Measurements from ENCODE around the gene GRIK4.

Gene GRIK4

DNA sequence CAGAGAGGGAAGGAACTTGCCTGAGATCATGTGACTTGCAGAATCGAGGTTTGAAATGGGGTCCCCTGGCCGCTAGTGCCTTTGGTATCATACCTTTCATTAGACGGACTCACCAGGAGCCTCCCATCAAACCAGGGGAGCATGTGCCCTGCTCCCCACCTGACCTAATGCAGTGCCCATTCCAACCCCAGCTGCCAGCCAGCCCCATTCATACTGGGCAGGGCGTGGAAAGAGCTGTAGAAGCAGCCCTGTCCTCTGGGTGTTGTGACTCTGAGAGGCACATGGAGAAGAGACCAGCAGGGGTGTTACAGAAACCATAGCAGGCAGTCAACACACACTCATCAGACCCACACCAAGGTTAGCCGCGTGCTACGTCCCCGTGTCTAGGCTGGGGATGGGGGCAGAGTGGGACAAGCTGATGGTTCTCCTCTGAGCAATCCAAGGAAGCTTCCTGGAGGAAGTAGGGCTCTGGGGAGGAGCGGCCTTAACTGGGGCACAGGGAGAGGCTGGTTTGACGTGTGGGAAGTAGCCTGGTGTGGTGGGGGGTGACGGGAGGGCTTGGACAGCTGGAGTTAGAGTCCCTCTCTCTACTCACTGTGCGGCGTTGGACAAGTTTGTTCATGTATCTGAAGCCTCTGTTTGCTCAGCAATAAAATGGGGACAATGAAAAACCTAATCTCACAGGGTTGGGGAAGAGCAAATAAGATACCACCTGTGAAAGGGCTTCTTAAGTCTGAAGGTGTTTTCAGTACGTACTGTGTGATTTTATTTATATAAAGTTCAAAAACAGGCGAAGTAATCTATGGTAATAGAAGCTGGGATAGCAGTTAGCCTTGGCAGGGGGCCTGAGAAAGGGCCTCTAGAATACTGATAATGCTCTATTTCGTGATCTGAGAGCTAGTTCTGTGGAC lies 14.0 kb downstream of the GRIK4 start:
- no peak for DNase-seq (ENCODE audit: low read depth)

DNA sequence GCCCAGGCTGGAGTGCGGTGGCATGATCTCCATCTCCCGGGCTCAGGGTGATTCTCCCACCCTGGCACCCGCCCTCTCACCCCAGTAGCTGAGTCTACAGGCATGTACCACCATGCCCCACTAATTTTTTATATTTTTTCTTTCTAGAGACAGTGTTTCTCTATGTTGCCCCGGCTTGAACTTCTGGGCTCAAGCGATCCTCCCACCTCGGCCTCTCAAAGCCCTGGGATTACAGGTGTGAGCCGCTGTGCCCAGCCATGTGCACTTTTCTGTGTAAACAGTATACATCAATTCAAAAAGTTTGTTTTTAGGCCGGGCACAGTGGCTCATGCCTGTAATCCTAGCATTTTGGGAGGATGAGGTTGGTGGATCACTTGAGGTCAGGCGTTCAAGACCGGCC lies 14.7 kb downstream of the GRIK4 start:
- no peak for DNase-seq (ENCODE audit: low read depth)

DNA sequence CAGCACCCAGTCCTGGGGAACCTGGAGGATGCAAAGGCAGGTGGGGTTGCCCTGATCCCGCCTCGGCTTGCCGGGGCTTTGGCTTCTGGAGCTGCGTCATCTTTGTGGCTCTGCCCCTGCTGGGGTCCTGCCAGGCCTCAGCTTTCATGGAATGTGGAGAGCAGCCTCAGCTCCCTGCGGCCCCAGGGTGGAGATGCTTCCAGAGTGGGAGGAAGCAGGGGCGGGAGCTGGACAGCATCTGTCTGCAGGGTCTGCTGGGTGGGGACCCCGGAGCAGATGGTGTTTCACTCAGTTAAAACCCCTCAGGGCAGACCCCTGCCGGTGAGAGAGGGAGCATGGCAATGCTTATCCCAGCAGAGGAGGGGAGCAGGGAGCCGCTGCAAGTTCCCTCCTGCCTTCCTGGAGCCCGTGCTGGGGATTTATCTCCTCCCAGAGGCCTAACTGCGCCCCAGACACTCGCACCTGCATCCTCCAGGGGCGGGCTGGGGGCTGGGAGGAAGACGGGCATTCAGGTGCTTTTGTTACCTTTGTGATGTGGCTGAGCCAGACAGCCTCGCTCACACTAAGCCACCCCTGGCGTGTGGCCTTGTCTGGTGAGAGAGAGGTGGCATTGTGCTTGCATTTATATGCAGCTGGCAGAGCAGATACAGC lies 15.7 kb downstream of the GRIK4 start:
- peak; percentile 68 for DNase-seq (ENCODE audit: low read depth)

DNA sequence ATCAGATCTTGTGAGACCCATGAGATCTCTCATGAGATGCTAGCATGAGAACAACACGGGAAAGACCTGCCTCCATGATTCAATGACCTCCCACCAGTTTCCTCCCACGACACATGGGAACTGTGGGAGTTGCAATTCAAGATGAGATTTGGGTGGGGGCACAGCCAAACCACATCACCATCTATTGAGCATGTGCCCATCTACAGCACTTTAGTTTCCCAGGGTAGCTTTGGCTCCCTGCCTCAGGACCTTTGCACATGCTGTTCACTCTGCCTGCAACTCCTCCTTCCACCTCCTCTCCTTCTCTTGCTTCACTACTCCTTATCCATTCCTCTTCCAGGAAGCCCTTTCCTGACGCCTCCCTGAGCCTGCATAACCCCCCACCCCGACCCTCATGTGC lies 17.2 kb downstream of the GRIK4 start:
- no peak for DNase-seq (ENCODE audit: low read depth)

DNA sequence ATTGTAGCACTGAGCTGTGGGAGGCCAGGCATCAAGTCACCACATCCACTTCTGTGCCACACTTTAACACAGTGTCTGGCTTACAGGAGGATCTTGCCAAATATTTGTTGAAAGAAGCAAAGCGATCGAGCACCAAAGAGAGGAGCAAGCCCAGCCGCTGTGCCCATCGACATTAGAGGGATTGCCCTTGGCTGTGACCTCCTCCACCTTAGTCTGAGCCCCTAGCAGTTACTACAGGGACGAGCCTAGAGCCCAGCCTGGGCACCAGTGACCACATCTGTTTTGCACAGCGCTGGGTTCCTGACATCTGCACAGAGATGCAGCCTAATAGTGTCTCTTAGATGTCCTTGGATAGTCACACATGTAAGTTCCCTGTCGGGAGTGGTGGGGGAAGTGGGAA lies 17.7 kb downstream of the GRIK4 start:
- no peak for DNase-seq (ENCODE audit: low read depth)

DNA sequence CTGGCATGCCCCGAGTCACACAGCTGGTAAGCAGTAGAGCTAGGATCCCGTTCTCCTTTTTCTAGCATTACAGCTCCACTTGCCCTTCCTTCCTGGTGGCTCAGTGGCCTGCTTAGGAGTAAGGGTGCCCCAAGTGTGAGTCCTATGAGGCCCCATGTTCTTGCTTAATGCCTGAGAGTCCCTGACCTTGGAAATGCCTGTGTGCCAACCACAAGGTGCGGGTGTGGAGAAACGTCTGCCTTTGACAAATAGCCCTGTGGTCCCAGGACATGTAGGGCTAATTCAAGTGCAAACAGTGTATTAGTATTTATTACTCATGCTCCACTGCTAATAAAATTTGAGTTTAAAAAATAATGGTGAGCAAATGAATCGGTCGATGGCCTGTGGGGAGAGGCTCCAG lies 18.4 kb downstream of the GRIK4 start:
- no peak for DNase-seq (ENCODE audit: low read depth)

DNA sequence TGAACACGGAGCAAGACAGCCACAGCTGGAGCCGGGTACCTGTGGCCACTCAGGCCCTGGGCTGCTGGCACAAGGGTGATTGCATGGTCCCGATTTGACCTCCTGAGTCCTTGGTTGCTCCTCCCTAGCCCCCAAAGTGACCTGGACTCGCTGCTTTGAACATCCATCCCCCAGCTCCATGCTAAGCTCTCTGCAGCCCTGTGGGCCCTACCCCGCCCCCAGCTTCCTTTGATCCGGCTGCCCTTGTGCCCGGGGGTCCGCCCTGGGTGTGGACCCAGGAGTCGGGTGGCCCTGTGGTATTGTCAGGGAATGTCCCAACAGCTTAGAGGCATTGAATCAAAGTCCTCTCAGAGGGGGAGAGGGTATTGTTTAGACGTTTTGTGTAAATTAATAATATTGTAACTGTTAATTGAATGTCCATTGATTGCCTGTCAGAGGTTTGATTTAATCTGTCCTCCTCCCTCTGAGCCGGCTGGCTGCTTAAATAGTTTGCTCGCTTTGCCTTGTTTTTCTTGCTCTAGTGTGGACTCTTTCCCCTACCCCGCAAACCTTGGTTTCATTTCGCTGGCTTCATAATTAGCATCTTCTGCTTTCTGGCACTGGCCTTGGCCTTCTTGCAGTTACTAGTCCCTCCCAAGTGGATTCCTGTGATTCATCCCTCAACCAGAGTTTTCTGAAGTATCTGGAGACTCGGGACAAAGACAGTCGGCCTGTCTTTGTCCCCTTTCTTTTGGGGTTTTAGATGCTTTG lies 20.7 kb downstream of the GRIK4 start:
- DNase-seq (ENCODE audit: low read depth) = peak; percentile 77

DNA sequence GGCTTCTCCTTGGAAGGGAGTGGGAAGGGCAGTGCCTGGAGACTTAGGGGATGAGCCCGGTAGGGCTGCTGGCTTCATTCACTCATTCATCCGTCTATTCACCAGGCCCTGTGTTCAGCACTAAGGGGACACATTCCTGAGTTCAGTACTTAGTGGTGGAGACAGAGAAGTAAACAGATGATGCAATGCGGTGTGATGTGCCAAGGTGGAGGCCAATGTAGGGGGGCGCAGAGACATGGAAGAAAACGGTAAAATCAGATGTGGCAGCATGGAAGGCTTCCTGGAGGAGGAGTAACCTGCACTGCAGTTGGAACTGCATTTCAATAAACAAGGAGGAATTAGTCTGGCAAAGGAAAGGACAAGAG lies 21.3 kb downstream of the GRIK4 start:
- DNase-seq (ENCODE audit: low read depth) = no peak

DNA sequence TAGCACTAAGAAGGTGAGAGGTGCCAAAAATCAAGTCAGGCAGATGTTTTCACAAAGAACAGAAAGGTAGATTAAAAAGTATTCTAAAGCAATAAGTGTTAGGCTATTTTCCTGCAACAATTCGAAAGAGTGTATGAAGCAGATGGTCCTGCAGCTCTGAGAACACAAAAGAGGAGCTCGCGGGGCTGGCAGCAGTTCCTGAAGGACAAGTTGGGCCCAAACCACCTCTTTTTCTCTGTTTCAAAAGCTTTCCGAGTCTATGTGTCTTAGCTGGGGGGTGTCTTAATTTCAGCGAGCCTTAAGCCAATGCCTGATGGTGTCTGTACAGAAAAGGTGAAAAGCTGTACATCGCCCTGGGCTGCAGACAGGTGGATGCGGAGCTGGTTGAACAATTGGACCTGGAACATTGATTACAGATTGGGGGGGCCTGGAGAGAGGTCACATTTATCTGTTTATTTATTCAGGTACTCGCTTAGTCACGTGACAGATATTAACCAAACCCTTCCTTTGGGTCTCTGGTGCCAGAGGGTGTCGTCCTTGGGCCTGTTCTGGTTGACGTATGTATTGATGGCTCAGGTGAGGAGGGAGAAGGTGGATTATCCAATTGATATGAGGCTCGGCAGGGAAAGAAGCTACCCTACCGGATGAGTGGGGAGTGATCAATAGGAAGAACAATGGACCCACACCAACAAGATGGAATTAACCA lies 24.7 kb downstream of the GRIK4 start:
- DNase-seq (ENCODE audit: low read depth) = no peak

DNA sequence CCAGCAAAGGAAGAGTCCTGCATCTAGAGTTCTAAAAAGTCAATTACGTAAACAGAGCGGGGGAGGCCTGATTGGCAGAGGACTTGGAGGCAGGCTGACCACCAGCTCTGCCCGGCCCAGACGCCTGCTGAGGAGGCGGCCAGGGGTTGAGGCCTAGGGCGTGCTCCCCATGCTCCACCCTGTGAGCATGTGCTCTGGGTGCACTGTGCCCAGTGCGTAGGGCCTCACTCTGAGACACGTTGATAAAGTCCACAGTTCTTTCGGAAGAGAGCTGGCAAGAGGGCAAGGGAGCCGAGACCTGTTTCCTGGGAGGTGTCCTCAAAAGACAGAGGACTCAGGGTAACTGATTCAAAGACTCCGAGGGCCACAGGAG lies 25.2 kb downstream of the GRIK4 start:
- no peak for DNase-seq (ENCODE audit: low read depth)

DNA sequence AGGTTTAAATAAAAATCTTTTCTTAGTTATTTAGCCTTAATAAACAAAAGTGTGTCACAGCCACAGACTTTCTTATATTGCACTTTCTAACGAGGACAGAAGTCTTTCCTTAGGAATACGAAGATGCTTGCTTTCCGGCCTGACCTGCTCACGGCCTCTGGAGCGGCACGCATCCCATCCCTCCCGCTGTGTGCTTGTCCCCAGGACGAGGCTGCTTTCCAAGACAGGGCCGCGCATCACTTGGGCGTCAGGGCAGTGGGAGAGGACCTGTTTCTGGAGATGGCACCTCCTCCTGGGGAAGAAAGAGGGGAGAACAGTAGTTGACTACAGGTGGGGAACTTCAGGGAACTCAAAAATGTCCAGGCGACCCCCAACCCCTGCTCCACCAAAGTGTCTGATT lies 26.4 kb downstream of the GRIK4 start:
- DNase-seq (ENCODE audit: low read depth) = no peak

DNA sequence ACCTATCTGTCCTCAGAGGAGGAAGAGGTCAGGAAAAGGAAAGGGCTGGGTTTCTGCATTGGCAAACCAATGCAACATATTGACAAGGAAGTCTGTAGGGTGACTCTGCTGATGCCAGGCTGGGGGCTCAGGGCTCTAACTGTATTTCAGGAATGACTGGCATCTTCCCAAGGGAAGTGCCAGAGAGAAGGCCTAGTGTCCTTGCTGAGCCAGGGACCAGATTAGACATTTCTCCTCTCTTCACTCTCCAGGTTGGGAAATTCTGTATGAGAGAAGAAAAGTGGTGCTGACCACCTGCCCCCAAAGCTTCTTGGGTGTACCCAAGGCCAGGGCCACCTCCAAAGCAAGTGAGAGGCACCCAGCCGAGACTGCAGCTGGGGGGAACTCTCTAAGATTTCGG lies 27.2 kb downstream of the GRIK4 start:
- DNase-seq (ENCODE audit: low read depth) = no peak

DNA sequence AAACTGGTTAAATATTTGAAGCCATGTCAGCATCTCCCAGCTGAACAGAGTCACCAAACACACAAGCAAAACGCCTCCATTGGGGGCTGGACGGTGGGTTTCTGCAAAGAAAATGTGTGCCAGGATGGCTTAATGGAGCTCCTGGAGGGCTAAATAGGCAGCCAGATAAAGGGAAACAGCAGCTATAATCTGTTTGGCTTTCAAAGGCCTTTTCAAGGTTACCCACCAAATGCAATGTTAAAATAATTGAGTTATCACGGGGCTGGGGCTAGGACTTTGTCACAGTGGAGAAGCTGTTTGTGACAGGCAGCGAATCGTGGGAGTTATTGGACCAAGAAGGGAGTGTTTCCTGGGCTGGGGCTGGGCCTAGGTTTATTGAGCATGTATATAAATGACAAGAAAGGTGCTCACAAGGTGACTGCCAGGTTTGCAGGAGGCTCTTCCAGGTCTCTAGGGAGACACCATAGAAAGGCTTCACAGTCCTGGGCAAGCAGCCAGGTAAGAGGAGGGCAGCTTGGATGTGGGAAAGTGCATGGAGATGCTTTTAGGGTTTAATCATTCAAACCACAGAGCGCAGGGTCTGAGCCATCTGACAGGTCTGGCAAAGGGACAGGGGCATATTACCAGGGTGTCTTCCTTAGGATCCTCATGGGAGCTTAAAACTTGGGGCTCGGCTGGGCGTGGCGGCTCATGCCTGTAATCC lies 28.3 kb downstream of the GRIK4 start:
- DNase-seq (ENCODE audit: low read depth) = peak; percentile 74

DNA sequence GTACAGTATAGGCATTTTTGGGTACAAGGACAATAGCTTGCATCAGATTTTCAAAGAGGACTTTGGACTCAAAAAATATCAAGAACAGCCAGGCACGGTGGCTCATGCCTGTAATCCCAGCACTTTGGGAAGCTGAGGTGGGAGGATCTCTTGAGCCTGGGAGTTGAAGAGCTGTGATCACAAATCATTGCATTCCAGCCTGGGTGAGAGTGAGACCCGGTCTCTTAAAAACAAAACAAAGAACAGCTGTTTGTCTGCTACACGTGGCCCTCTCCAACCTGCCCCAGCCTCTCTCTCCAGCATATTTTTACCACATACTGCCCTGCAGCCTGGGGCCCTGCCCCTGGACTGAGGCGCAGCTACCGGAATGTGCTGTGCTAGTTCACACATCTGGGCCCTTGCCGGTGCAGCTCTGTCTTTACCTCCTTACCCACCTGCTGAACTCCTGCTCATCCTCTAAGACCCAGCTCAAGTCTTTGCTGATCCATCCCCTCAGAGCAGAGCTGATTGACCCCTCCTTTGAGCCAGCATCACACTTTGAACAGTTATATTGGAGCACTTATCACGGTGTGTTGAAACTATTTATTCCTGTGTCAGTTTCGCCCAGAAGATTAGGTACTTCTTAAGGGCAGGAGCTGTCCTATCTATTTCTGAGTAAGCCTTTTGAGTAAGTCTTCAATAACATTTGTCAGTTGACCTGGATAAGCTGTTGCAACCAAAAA lies 29.4 kb downstream of the GRIK4 start:
- DNase-seq (ENCODE audit: low read depth) = peak; percentile 40

DNA sequence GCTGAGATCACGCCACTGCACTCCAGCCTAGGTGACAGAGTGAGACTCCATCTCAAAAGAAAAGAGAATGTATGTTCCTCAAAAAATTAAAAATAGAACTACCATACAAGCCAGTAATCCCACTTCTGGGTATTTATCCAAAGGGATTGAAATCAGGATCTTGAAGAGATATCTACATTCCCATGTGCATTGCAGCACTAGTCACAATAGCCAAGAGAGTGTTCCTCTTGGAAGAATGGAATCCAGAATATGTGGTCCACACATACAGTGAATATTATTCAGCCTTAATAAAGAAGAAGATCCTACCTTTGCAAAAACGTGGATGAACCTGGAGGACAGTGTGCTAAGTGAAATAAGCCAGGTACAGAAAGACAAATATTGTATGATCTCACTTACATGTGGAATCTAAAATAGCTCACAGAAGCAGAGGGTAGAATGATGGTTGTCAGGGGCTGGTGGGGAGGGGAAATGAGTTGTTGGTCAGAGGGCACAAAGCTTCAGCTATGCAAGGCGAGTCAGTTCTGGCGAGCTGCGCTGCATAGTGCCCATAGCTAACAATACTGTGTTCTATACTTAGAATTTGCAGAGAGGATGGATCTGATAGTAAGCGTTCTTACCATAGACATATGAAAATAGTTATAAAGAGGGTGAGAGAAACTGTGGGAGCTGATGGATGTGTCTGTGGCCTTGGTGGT lies 32.1 kb downstream of the GRIK4 start:
- no peak for DNase-seq (ENCODE audit: low read depth)

DNA sequence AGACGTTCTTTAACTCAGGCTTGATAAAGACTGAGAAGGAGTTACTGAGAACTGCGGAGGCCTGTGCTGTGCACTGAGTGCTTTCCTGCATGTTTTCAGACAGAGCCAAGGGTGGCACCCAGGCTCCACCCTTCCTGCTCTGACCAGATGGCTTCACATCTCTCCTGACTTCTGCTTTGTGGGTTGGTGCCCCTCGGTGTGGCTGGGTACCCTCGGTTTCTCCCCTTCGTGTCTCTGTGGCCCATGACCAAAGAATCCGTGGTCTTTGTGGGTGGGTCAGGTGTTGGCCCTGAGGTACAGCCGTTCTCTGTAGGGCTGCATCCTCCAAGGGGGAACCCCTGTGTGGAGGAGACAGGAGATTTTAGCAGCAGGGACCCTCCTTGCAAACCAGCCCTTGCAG lies 34.3 kb downstream of the GRIK4 start:
- DNase-seq (ENCODE audit: low read depth) = no peak

DNA sequence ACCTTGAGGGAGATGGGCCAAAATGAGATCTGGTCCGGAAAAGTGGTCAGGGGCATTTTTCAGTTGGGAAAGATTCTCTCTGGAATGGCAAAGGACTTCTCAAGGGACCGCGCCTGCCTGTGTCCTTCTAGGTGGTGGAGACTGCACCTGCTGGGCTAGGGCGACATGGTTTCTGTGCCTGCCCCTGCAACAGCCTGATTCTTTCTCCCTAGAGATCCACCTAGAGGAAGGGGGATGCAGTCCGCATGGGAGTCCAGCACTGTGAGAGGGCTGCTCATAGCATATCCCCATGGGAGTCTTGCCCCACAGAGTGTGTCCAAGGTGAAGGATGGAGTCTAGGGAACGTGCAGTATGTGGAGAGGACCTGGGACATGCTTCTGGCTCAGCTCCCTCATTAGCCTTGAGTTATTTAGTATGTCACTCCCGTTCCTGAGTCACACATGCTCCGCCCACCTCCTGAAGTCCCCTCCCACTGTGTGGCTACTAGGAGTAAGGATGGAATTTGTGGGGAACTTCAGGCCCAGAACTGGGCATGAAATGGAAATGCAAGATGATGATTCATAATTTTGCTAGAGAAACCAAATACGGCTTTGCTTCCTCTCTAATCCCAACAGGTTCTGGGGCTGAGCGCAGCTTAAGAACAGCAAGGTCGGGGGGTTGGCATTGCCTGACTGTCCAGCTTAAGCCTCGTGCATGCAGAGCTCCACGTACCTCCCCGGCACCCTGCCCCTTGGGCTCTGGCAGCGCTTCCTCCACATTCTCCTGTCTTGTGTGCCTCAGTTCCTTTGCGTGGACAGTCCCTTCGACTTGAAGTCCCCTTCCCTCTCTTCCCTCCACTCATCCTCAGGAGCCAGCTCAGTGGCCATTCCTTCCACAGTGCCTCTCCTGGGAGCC lies 35.0 kb downstream of the GRIK4 start:
- peak; percentile 98 for DNase-seq (ENCODE audit: low read depth)

DNA sequence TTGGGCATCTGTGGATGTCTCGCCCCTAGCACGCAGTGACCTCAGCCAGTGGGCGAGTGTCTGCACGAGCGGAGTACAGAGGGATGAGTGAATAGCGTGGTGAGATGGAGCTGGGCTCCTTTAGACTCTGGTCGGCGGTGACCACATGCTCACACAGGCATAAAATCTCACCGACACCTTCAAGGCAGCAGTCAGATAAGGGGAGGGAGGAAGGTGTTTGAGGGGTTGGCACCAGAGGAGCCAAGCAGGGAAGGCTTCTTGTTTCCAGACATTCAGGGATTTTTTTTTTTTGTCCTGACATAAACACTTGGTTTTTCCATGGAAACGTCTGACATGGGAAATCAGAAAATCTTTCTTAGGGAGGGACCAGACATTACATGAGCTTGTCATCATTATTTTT lies 35.8 kb downstream of the GRIK4 start:
- DNase-seq (ENCODE audit: low read depth) = no peak
